ENCODE results near the gene MACROD2. TPM values are rescaled to one million over a fixed set of nuclear protein-coding genes. Genes with fewer than 3 reads are reported as not detected.

MACROD2 gene
- polyA plus RNA-seq, 1 donor (not counting 4 experiments of a cell fraction or from before 2014, with no cell fraction given) = 0.71 TPM

- H3K79me2 ChIP-seq (ENCODE audit: control insufficient read depth, insufficient read depth, low read length) = no peaks in the 10 kb centered on the region
- no peak overlapping the region for H3K9ac ChIP-seq (ENCODE audit: control insufficient read depth, extremely low read depth, insufficient read depth, low read length)
- H3K9me3 ChIP-seq (ENCODE audit: control insufficient read depth, low read depth, low read length) = no peaks in the 10 kb centered on the region
- H3K27me3 ChIP-seq (ENCODE audit: control insufficient read depth, extremely low read depth, insufficient read depth, low read length) = no peaks in the 10 kb centered on the region
- TF ChIP-seq EZH2 (IDR thresholded peaks at IDR 0.05; ENCODE audit: low read length) (no peak), CTCF (optimal IDR thresholded peaks at IDR 0.05 in 1 of 3, IDR thresholded peaks at IDR 0.05 in 1 of 3, conservative IDR thresholded peaks at IDR 0.05 in 1 of 3; ENCODE audit: extremely low read depth in 1 of 3, insufficient read depth in 2 of 3, low read length in 3 of 3) (no peak)
- dilution Hi-C loops (cut with MboI; ENCODE audit: extremely low pct_ligation_motif_present, low sequenced_read_pairs) = no loop called here
- no peaks in the 10 kb centered on the region for H3K36me3 ChIP-seq (ENCODE audit: control insufficient read depth in 2 of 2, extremely low read depth in 1 of 2, insufficient read depth in 2 of 2, low read length in 2 of 2)
- DNase-seq (ENCODE audit: low read depth, low spot score) (no peak), FAIRE-seq (no peak)
- no peaks in the 10 kb centered on the region for H3K4me1 ChIP-seq (ENCODE audit: control insufficient read depth, extremely low read depth, insufficient read depth, low read length)
- H3K4me3 ChIP-seq (ENCODE audit: control insufficient read depth in 2 of 3, extremely low read depth in 1 of 3, insufficient read depth in 2 of 3, low read depth in 1 of 3, low read length in 3 of 3) = no peak overlapping the region
- no peak overlapping the region for H2AFZ ChIP-seq (ENCODE audit: control insufficient read depth, low read length)
- H3K4me2 ChIP-seq (ENCODE audit: control insufficient read depth, extremely low read depth, insufficient read depth, low read depth, low read length) = no peak overlapping the region
- H4K20me1 ChIP-seq (ENCODE audit: control insufficient read depth, extremely low read depth, insufficient read depth, low read length) = no peaks in the 10 kb centered on the region
- H3K9me1 ChIP-seq (ENCODE audit: control insufficient read depth, extremely low read depth, insufficient read depth, low read length) = no peaks in the 10 kb centered on the region
- H3K27ac ChIP-seq (ENCODE audit: control insufficient read depth, insufficient read depth, low read length) = no peak overlapping the region
These were observed 1427.7 kb downstream of the MACROD2 start for GRCh38 chr20:15422966-15423365.

GRCh38 chr20:15439551-15439950, 1444.2 kb downstream of the MACROD2 start:
- no peak overlapping the region for H2AFZ ChIP-seq (ENCODE audit: control insufficient read depth, low read length)
- H3K4me1 ChIP-seq (ENCODE audit: control insufficient read depth, extremely low read depth, insufficient read depth, low read length) = no peaks in the 10 kb centered on the region
- no peak overlapping the region for H3K4me3 ChIP-seq (ENCODE audit: control insufficient read depth in 2 of 3, extremely low read depth in 1 of 3, insufficient read depth in 2 of 3, low read depth in 1 of 3, low read length in 3 of 3)
- H3K36me3 ChIP-seq (ENCODE audit: control insufficient read depth in 2 of 2, extremely low read depth in 1 of 2, insufficient read depth in 2 of 2, low read length in 2 of 2) = no peaks in the 10 kb centered on the region
- DNase-seq (ENCODE audit: low read depth, low spot score) (no peak), FAIRE-seq (no peak)
- TF ChIP-seq EZH2 (IDR thresholded peaks at IDR 0.05; ENCODE audit: low read length) (no peak), CTCF (optimal IDR thresholded peaks at IDR 0.05 in 1 of 3, IDR thresholded peaks at IDR 0.05 in 1 of 3, conservative IDR thresholded peaks at IDR 0.05 in 1 of 3; ENCODE audit: extremely low read depth in 1 of 3, insufficient read depth in 2 of 3, low read length in 3 of 3) (no peak)
- H4K20me1 ChIP-seq (ENCODE audit: control insufficient read depth, extremely low read depth, insufficient read depth, low read length) = no peaks in the 10 kb centered on the region
- H3K9me3 ChIP-seq (ENCODE audit: control insufficient read depth, low read depth, low read length) = no peaks in the 10 kb centered on the region
- dilution Hi-C loops (cut with MboI; ENCODE audit: extremely low pct_ligation_motif_present, low sequenced_read_pairs) = no loop called here
- H3K9me1 ChIP-seq (ENCODE audit: control insufficient read depth, extremely low read depth, insufficient read depth, low read length) = no peaks in the 10 kb centered on the region
- no peaks in the 10 kb centered on the region for H3K27me3 ChIP-seq (ENCODE audit: control insufficient read depth, extremely low read depth, insufficient read depth, low read length)
- H3K4me2 ChIP-seq (ENCODE audit: control insufficient read depth, extremely low read depth, insufficient read depth, low read depth, low read length) = no peak overlapping the region
- no peaks in the 10 kb centered on the region for H3K79me2 ChIP-seq (ENCODE audit: control insufficient read depth, insufficient read depth, low read length)
- no peak overlapping the region for H3K9ac ChIP-seq (ENCODE audit: control insufficient read depth, extremely low read depth, insufficient read depth, low read length)
- no peak overlapping the region for H3K27ac ChIP-seq (ENCODE audit: control insufficient read depth, insufficient read depth, low read length)
